Measurements from ENCODE around the gene STXBP6. TPM values are rescaled to one million over a fixed set of nuclear protein-coding genes. Genes with fewer than 3 reads are reported as not detected.

The STXBP6 gene
- total RNA-seq, 1 donor = 5.8 TPM

DNA sequence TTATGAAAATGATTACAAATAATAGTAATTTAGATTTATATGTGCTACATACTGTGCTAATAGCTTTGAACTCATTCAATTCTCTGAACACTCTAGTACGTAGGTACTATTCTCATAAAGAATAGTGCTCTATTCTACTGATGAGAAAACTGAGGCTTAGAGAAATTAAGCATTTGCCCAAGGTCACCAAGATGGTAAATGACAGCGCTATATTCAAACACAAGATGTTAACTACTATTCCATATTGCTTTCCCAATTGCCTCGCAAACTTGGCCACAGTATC is 233.1 kb downstream of the STXBP6 start:
- Histone ChIP-seq H3K79me2 (ENCODE audit: insufficient read depth, low read length) (no peaks in the 10 kb centered on the region), H3K4me2 (ENCODE audit: insufficient read depth, low read length) (no peak overlapping the region), H4K20me1 (ENCODE audit: insufficient read depth, low read length) (no peaks in the 10 kb centered on the region), H3K27me3 (ENCODE audit: insufficient read depth, low read length) (no peaks in the 10 kb centered on the region), H2AFZ (ENCODE audit: low read length) (no peak overlapping the region), H3K9me3 (ENCODE audit: low read depth, low read length) (no peaks in the 10 kb centered on the region), H3K27ac (ENCODE audit: low read depth, low read length) (no peak overlapping the region), H3K4me3 (ENCODE audit: insufficient read depth, low read length) (no peak overlapping the region), H3K4me1 (ENCODE audit: insufficient read depth, low read length) (no peaks in the 10 kb centered on the region), H3K36me3 (ENCODE audit: insufficient read depth, low read length) (no peaks in the 10 kb centered on the region)
- no peak for DNase-seq (ENCODE audit: insufficient read length, low spot score, missing footprints)
- TF ChIP-seq, protein P1, sequence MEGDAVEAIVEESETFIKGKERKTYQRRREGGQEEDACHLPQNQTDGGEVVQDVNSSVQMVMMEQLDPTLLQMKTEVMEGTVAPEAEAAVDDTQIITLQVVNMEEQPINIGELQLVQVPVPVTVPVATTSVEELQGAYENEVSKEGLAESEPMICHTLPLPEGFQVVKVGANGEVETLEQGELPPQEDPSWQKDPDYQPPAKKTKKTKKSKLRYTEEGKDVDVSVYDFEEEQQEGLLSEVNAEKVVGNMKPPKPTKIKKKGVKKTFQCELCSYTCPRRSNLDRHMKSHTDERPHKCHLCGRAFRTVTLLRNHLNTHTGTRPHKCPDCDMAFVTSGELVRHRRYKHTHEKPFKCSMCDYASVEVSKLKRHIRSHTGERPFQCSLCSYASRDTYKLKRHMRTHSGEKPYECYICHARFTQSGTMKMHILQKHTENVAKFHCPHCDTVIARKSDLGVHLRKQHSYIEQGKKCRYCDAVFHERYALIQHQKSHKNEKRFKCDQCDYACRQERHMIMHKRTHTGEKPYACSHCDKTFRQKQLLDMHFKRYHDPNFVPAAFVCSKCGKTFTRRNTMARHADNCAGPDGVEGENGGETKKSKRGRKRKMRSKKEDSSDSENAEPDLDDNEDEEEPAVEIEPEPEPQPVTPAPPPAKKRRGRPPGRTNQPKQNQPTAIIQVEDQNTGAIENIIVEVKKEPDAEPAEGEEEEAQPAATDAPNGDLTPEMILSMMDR (IDR thresholded peaks at IDR 0.05; ENCODE audit: extremely low read depth, low read depth, low read length) = no peak

DNA sequence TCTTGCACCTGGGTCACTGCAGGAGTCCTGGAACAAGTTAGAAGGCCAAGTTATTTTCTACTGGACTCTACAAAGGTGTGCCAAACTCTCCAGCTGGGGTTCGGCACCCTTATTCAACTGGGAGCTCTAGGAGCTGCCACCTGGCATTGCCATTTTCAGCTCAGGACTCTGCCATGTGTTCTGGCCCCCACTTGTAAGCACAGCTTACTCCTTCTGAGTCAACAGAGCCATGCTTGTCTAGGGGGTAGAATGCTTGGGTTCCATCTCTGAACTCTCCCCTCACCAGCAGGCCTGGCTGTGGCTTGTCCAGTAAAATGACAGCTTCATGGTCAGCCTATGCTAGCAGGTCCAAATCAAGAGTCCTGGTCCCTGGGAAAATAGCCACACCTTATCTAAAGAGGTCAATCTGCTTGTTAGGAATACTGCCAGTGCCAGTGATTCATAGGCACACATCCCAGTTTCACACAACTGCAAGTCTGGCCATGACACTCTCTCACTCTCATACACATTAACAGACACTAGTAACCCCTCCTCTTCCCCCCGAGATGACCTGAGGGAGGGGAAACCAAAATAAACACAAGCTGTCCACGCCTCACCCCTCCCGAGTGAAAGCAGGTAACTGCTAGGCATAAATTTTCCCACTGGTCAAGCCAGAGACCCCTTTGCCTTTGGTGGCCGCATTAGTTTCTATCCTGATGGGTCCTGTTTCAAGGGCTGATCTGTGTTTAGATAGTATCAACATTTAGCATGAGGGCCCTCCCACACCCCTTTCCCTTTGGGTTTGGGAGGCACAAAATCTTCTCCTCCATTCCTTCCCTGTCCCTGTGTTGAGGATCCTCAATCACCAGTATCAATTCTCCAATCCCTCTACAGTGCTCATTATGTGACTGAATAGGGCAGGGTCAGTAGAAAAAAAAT is 233.7 kb downstream of the STXBP6 start:
- Histone ChIP-seq H3K4me2 (ENCODE audit: insufficient read depth, low read length) (no peak overlapping the region), H4K20me1 (ENCODE audit: insufficient read depth, low read length) (no peaks in the 10 kb centered on the region), H3K36me3 (ENCODE audit: insufficient read depth, low read length) (no peaks in the 10 kb centered on the region), H3K27me3 (ENCODE audit: insufficient read depth, low read length) (no peaks in the 10 kb centered on the region), H3K27ac (ENCODE audit: low read depth, low read length) (no peak overlapping the region), H3K4me1 (ENCODE audit: insufficient read depth, low read length) (no peaks in the 10 kb centered on the region), H3K79me2 (ENCODE audit: insufficient read depth, low read length) (no peaks in the 10 kb centered on the region), H2AFZ (ENCODE audit: low read length) (no peak overlapping the region), H3K4me3 (ENCODE audit: insufficient read depth, low read length) (no peak overlapping the region), H3K9me3 (ENCODE audit: low read depth, low read length) (no peaks in the 10 kb centered on the region)
- DNase-seq (ENCODE audit: insufficient read length, low spot score, missing footprints) = no peak
- TF ChIP-seq, protein P1 (IDR thresholded peaks at IDR 0.05; ENCODE audit: extremely low read depth, low read depth, low read length) = no peak

DNA sequence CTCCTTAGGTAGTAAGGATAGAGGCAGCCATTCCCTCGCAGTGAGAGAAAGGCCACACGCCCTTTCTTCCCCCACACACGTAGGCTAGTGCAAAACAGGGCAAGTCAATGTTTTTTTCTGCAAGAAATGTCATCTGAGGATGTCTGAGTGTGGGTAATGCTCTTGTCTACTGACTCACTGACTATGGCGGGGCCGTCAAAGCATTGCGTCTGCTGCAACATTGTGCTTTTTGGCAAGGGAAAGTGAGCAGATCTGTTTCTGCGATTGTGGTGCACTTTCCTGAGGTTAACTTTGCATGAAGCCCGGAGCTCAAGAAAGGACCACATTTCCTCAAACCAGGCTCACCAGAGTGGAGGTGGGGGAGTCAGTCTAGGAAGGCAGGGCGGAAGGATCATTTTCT is 234.4 kb downstream of the STXBP6 start:
- Histone ChIP-seq H3K4me2 (ENCODE audit: insufficient read depth, low read length) (no peak overlapping the region), H3K79me2 (ENCODE audit: insufficient read depth, low read length) (no peaks in the 10 kb centered on the region), H4K20me1 (ENCODE audit: insufficient read depth, low read length) (no peaks in the 10 kb centered on the region), H3K4me1 (ENCODE audit: insufficient read depth, low read length) (no peaks in the 10 kb centered on the region), H3K4me3 (ENCODE audit: insufficient read depth, low read length) (no peak overlapping the region), H3K9me3 (ENCODE audit: low read depth, low read length) (no peaks in the 10 kb centered on the region), H3K27ac (ENCODE audit: low read depth, low read length) (no peak overlapping the region), H2AFZ (ENCODE audit: low read length) (no peak overlapping the region), H3K27me3 (ENCODE audit: insufficient read depth, low read length) (no peaks in the 10 kb centered on the region), H3K36me3 (ENCODE audit: insufficient read depth, low read length) (no peaks in the 10 kb centered on the region)
- TF ChIP-seq, protein P1 (IDR thresholded peaks at IDR 0.05; ENCODE audit: extremely low read depth, low read depth, low read length) = no peak
- no peak for DNase-seq (ENCODE audit: insufficient read length, low spot score, missing footprints)

DNA sequence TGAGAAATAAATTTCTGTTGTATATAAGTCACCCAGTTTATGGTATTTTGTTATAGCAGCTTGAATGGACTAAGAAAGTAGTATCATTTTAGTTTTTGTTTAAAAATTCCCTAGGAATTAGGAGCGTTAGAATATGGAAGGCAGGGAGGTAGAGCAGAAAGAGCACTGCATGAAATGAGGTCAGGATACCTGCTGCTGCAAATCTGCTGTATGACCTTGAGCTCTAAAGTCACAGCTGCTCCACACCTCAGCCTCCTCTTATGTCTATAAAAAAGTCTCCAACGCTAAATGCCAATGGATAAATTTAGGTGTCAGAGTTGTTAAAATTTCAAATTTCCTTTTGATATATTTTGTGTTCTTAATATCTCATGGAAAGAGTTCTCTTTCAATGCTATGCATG is 235.0 kb downstream of the STXBP6 start:
- TF ChIP-seq, protein P1 (IDR thresholded peaks at IDR 0.05; ENCODE audit: extremely low read depth, low read depth, low read length) = no peak
- no peak overlapping the region for H3K27ac ChIP-seq (ENCODE audit: low read depth, low read length)
- no peaks in the 10 kb centered on the region for H3K27me3 ChIP-seq (ENCODE audit: insufficient read depth, low read length)
- no peaks in the 10 kb centered on the region for H4K20me1 ChIP-seq (ENCODE audit: insufficient read depth, low read length)
- no peak overlapping the region for H2AFZ ChIP-seq (ENCODE audit: low read length)
- H3K4me2 ChIP-seq (ENCODE audit: insufficient read depth, low read length) = no peak overlapping the region
- no peaks in the 10 kb centered on the region for H3K36me3 ChIP-seq (ENCODE audit: insufficient read depth, low read length)
- H3K9me3 ChIP-seq (ENCODE audit: low read depth, low read length) = no peaks in the 10 kb centered on the region
- no peak for DNase-seq (ENCODE audit: insufficient read length, low spot score, missing footprints)
- H3K4me1 ChIP-seq (ENCODE audit: insufficient read depth, low read length) = no peaks in the 10 kb centered on the region
- no peak overlapping the region for H3K4me3 ChIP-seq (ENCODE audit: insufficient read depth, low read length)
- no peaks in the 10 kb centered on the region for H3K79me2 ChIP-seq (ENCODE audit: insufficient read depth, low read length)
